Spleen (tissue), 11 donors: ENCODE results near the gene TMSB4X. TPM values are rescaled to one million over a fixed set of nuclear protein-coding genes. Genes with fewer than 3 reads are reported as not detected.
"Not testable (repeated sequence)": the region's sequence is repeated elsewhere in the genome, so short reads cannot be mapped to it uniquely, and the experiment has no call there.

ENCODE experiments used
- DNase-seq: peaks from one replicate; pipeline ENCODE4 v3.0.0-alpha.2; 2020
- H3K27ac ChIP-seq, 8 donors: fragments of 200-600 bp; sonication (generic) in 7 of 8; 1 replicate in 4 of 8; 2 replicates in 4 of 8; pipeline versions ENCODE4 v1.5.0 to v1.8.0; 2016 to 2021; ENCODE audit warnings: inconsistent platforms in 4 of 8, mild to moderate bottlenecking in 4 of 8, moderate library complexity in 1 of 8
- H3K27me3 ChIP-seq, 7 donors: fragments of 200-600 bp; sonication (generic) in 6 of 7; replicated peaks in 1 of 7; 1 replicate in 4 of 7; 2 replicates in 3 of 7; pipeline versions ENCODE4 v1.5.0 to v1.8.0; 2016 to 2021; ENCODE audit warnings: inconsistent platforms in 3 of 7, mild to moderate bottlenecking in 1 of 7
- H3K36me3 ChIP-seq, 6 donors: fragments of 200-600 bp; sonication (generic) in 5 of 6; 1 replicate in 4 of 6; 2 replicates in 2 of 6; pipeline versions ENCODE4 v1.5.0 to v1.8.0; 2016 to 2021; ENCODE audit warnings: inconsistent platforms in 2 of 6
- H3K4me1 ChIP-seq, 6 donors: fragments of 200-600 bp; sonication (generic) in 5 of 6; 1 replicate in 3 of 6; 2 replicates in 3 of 6; pipeline versions ENCODE4 v1.5.0 to v1.8.0; 2016 to 2021; ENCODE audit warnings: inconsistent platforms in 3 of 6
- H3K4me3 ChIP-seq, 8 donors: fragments of 200-600 bp; sonication (generic) in 7 of 8; 1 replicate in 4 of 8; 2 replicates in 4 of 8; pipeline versions ENCODE4 v1.5.0 to v1.8.0; 2016 to 2021; ENCODE audit warnings: inconsistent platforms in 4 of 8, mild to moderate bottlenecking in 4 of 8, moderate library complexity in 2 of 8
- H3K9me3 ChIP-seq, 8 donors: fragments of 200-600 bp; sonication (generic) in 7 of 8; 1 replicate in 4 of 8; 2 replicates in 4 of 8; pipeline versions ENCODE4 v1.5.0 to v1.8.0; 2016 to 2021; ENCODE audit warnings: inconsistent platforms in 4 of 8
- CTCF ChIP-seq, 11 experiments: fragments of 200-600 bp in 7 of 11; fragments of 450-650 bp in 4 of 11; sonication (generic) in 4 of 11; IDR thresholded peaks in 8 of 11; conservative IDR thresholded peaks in 3 of 11; 1 replicate in 7 of 11; 2 replicates in 4 of 11; pipeline versions ENCODE4 v1.4.0 to v1.8.0; 2016 to 2021; ENCODE audit warnings: antibody characterized with exemption in 11 of 11, inconsistent platforms in 4 of 11, mild to moderate bottlenecking in 1 of 11
- POLR2A ChIP-seq, 3 donors: fragments of 450-650 bp; IDR thresholded peaks; one replicate each; pipeline ENCODE4 v1.5.1; 2017; ENCODE audit warnings: antibody characterized with exemption in 3 of 3, mild to moderate bottlenecking in 1 of 3
- POLR2AphosphoS5 ChIP-seq, 3 donors: sonication (generic); formaldehyde crosslinking; IDR thresholded peaks; one replicate each; pipeline ENCODE4 v1.5.1; 2017; ENCODE audit warnings: antibody characterized with exemption in 3 of 3
- WGBS, 5 donors: extraction: QIAGEN DNeasy Blood & Tissue Kit in 3 of 5; methylation state at CpG; one replicate each; pipeline versions ENCODE4 v1.1.5 to v1.1.7; 2013 to 2018; 5-methylcytosine and 5-hydroxymethylcytosine counted together
- intact Hi-C: fragments of 100-400 bp; cut with DNase I; formaldehyde crosslinking; loops from one replicate; pipeline ENCODE4 v1.15.0; 2023; ENCODE audit warnings: low total_unique reads
- polyA plus RNA-seq, 3 donors: library from polyadenylated mRNA; stranded (reverse); fragments of 200-250 nt; gene quantifications; one replicate each; pipeline ENCODE4 v1.2.1, GENCODE V29; 2013
- total RNA-seq, 7 donors: library from RNA; depleted of rRNA in 3 of 7; stranded (reverse); fragments of >200 nt in 3 of 7; fragmentation: NEBNext Ultra II Directional in 4 of 7; extraction: Animal tissue kit (Norgen Biotek cat#: 25700) in 4 of 7; gene quantifications; one replicate each; pipeline versions ENCODE4 v1.1.0 to v1.2.1, GENCODE V29; 2016 to 2021
- donor health status: healthy with polysubstance abuse.
- donor health status: DM: no; HTN: no; CAD: no; lungs with moderate emphysema.
- donor health status: DM: no; HTN: no; CAD: no.
- donor health status: Bipolar disorder and iron deficiency.
- donor health status: healthy.
- donor health status: DM: no; HTN: no; CAD: no.
- donor health status: DM: yes; HTN: yes; CAD: no.

TMSB4X gene
- total and polyA plus RNA-seq, 10 donors: 6,343 to 19,174 (median 11,085) TPM

- TF ChIP-seq POLR2A (IDR thresholded peaks at IDR 0.05) (no peak), CTCF (IDR thresholded peaks at IDR 0.05 in 8 of 11, conservative IDR thresholded peaks at IDR 0.05 in 3 of 11) (no peak), POLR2AphosphoS5 (IDR thresholded peaks at IDR 0.05) (no peak)
- WGBS, 5 donors: 0 to 20% (median 0%) methylated on average over 7 to 26 of the region's 26 CpGs
- H3K4me1 ChIP-seq: peaks cover 11 to 59% (median 40%) of the 10 kb centered on the region in 6 donors
- DNase-seq: peak; percentile 90
- H3K9me3 ChIP-seq: peaks cover 0 to 13% (median 0%) of the 10 kb centered on the region in 8 donors
- H3K27ac ChIP-seq: peak overlapping the region; percentile 75 to 98 (median 97)
- peaks cover 0 to 24% (median 0%) of the 10 kb centered on the region in 6 donors for H3K36me3 ChIP-seq
- peaks cover 0 to 15% (median 0%) of the 10 kb centered on the region in 7 donors for H3K27me3 ChIP-seq
- H3K4me3 ChIP-seq: peak overlapping the region; percentile 64 to 89 (median 74)
- intact Hi-C loops: no loop called here
Observed at GRCh38 chrX:12975670-12975965, 708 bp downstream of the TMSB4X start.

DNA sequence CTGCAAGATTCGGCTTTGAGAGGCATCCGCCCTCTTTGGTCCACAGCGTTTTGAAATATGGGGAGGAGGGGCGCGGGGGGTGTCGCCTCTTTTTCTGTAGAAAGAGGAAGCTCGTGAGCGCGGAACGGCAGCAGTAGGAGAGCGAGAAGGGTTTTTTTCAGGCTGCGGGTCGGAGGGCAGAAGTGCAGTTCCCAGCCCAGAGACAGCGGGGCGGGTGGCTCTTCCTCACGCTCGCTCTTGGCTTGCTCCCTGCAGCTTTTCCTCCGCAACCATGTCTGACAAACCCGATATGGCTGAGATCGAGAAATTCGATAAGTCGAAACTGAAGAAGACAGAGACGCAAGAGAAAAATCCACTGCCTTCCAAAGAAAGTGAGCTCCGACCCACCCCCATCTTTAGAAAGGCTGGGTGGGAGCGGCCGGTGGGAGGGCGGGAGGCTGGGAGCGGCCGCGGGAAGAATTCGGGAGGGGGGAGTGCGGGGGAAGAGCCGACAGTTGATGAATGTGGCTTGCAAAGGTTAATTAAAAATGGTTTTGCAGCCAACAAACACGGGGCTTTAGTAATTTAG is 1.2 kb downstream of the TMSB4X start:
- Histone ChIP-seq H3K36me3 (peaks cover 0 to 24% (median 0%) of the 10 kb centered on the region in 6 donors), H3K4me3 (peak overlapping the region; percentile 64 to 89 (median 74)), H3K4me1 (peaks cover 11 to 59% (median 40%) of the 10 kb centered on the region in 6 donors), H3K9me3 (peaks cover 0 to 13% (median 0%) of the 10 kb centered on the region in 8 donors), H3K27ac (peak overlapping the region; percentile 75 to 98 (median 97)), H3K27me3 (peaks cover 0 to 15% (median 0%) of the 10 kb centered on the region in 7 donors)
- 0 to 12% (median 1%) methylated on average over 34 of the region's 34 CpGs for WGBS, 5 donors
- TF ChIP-seq CTCF (IDR thresholded peaks at IDR 0.05 in 8 of 11, conservative IDR thresholded peaks at IDR 0.05 in 3 of 11) (no peak), POLR2AphosphoS5 (IDR thresholded peaks at IDR 0.05) (peak in 2 of 3 donors; percentile 52 to 53), POLR2A (IDR thresholded peaks at IDR 0.05) (no peak)
- peak; percentile 89 for DNase-seq
- intact Hi-C loops: no loop called here

DNA sequence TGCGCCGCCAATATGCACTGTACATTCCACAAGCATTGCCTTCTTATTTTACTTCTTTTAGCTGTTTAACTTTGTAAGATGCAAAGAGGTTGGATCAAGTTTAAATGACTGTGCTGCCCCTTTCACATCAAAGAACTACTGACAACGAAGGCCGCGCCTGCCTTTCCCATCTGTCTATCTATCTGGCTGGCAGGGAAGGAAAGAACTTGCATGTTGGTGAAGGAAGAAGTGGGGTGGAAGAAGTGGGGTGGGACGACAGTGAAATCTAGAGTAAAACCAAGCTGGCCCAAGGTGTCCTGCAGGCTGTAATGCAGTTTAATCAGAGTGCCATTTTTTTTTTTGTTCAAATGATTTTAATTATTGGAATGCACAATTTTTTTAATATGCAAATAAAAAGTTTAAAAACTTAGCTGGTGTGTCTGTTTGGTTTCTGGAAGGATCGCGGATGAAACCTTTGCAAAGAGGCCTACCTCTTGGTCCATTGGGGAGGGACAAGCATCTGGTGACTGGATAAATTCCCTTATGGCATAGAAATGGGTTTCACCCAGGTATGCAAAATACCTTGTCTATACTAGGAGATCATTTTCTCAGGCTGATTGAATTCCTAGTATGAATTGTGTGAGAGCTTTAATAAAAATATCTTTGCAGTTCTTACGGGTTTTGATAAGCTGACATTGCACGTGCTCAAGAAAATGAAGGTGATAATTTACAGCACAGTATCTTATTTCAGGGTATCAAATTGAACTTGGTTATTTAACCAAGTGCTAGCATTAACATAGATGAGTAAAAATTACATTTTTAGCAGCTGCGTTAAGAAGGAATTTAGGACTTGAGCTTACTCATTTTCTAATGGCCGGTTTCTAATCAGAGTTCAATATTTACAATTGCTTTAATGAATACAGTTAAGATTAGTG is 2.2 kb downstream of the TMSB4X start:
- TF ChIP-seq POLR2A (IDR thresholded peaks at IDR 0.05) (peak in 1 of 3 donors; percentile 8), POLR2AphosphoS5 (IDR thresholded peaks at IDR 0.05) (peak in 1 of 3 donors; percentile 46)
- Histone ChIP-seq H3K4me1 (peaks cover 15 to 59% (median 40%) of the 10 kb centered on the region in 6 donors), H3K4me3 (peak overlapping the region; percentile 64 to 89 (median 74)), H3K27ac (peak overlapping the region; percentile 75 to 98 (median 97)), H3K9me3 (peaks cover 0 to 13% (median 0%) of the 10 kb centered on the region in 8 donors), H3K27me3 (peaks cover 0 to 15% (median 0%) of the 10 kb centered on the region in 7 donors), H3K36me3 (peaks cover 0 to 24% (median 0%) of the 10 kb centered on the region in 6 donors)
- 2 to 45% (median 4%) methylated on average over 12 of the region's 12 CpGs for WGBS, 5 donors
- DNase-seq, intact Hi-C loops: not testable (repeated sequence)

GRCh38 chrX:12977761-12978204 is 2.9 kb downstream of the TMSB4X start:
- TF ChIP-seq CTCF (IDR thresholded peaks at IDR 0.05 in 8 of 11, conservative IDR thresholded peaks at IDR 0.05 in 3 of 11): no peak
- TF ChIP-seq POLR2AphosphoS5 (IDR thresholded peaks at IDR 0.05): no peak
- TF ChIP-seq POLR2A (IDR thresholded peaks at IDR 0.05): no peak
- intact Hi-C loops: no loop called here
- Histone ChIP-seq H3K36me3 (peaks cover 0 to 24% (median 0%) of the 10 kb centered on the region in 6 donors), H3K4me3 (peak overlapping the region; percentile 64 to 89 (median 74)), H3K27ac (peak overlapping the region; percentile 73 to 98 (median 97)), H3K4me1 (peaks cover 19 to 59% (median 41%) of the 10 kb centered on the region in 6 donors), H3K9me3 (peaks cover 0 to 13% (median 0%) of the 10 kb centered on the region in 8 donors), H3K27me3 (peaks cover 0 to 15% (median 0%) of the 10 kb centered on the region in 7 donors)
- DNase-seq: no peak
- 2 to 44% (median 3%) methylated on average over 9 of the region's 9 CpGs for WGBS, 5 donors
